ENCODE results near the gene TPGS2.

GRCh38 chr18:36744261-36744876, 84.4 kb downstream of the TPGS2 start:
- TF ChIP-seq CTCF (IDR thresholded peaks at IDR 0.05; ENCODE audit: low read length) (no peak), EZH2 (optimal IDR thresholded peaks at IDR 0.05; ENCODE audit: low read depth, low read length) (no peak)
